Transverse colon (tissue), 4 donors: ENCODE results near the gene SASH1. TPM values are rescaled to one million over a fixed set of nuclear protein-coding genes. Genes with fewer than 3 reads are reported as not detected.

ENCODE experiments used
- DNase-seq: peaks from one replicate; pipeline ENCODE4 v3.0.0-alpha.2; 2019
- H3K27ac ChIP-seq, 4 donors: fragments of 200-600 bp; sonication (generic); 2 replicates each; pipeline ENCODE4 v1.5.1; 2016 to 2018; ENCODE audit warnings: inconsistent platforms in 4 of 4
- H3K27me3 ChIP-seq: fragments of 200-600 bp; sonication (generic); 2 replicates; pipeline ENCODE4 v1.5.1; 2017; ENCODE audit warnings: inconsistent platforms
- H3K36me3 ChIP-seq, 4 donors: fragments of 200-600 bp; sonication (generic); 2 replicates each; pipeline ENCODE4 v1.5.1; 2017 to 2019; ENCODE audit warnings: inconsistent platforms in 4 of 4
- H3K4me1 ChIP-seq, 4 donors: fragments of 200-600 bp; sonication (generic); 2 replicates each; pipeline ENCODE4 v1.5.1; 2017 to 2020; ENCODE audit warnings: inconsistent platforms in 4 of 4
- H3K4me3 ChIP-seq, 4 donors: fragments of 200-600 bp; sonication (generic); 1 replicate in 1 of 4; 2 replicates in 3 of 4; pipeline versions ENCODE4 v1.5.1 to v1.6.1; 2017 to 2019; ENCODE audit warnings: inconsistent platforms in 4 of 4
- H3K9me3 ChIP-seq, 2 donors: fragments of 200-600 bp; sonication (generic); 2 replicates each; pipeline ENCODE4 v1.5.1; 2017 to 2019; ENCODE audit warnings: inconsistent platforms in 2 of 2
- EP300 ChIP-seq: sonication (generic); formaldehyde crosslinking; IDR thresholded peaks from one replicate; pipeline ENCODE4 v1.6.1; 2017; ENCODE audit warnings: antibody characterized with exemption, low read depth
- POLR2A ChIP-seq: fragments of 450-650 bp; IDR thresholded peaks from one replicate; pipeline ENCODE4 v1.6.1; 2016; ENCODE audit warnings: antibody characterized with exemption, mild to moderate bottlenecking, moderate library complexity
- POLR2AphosphoS5 ChIP-seq, 3 donors: sonication (generic); formaldehyde crosslinking; IDR thresholded peaks; one replicate each; pipeline ENCODE4 v1.6.1; 2016; ENCODE audit warnings: antibody characterized with exemption in 3 of 3
- WGBS, 2 donors: methylation state at CpG; one replicate each; pipeline ENCODE4 v1.1.5; 2018; ENCODE audit warnings: low coverage in 1 of 2; 5-methylcytosine and 5-hydroxymethylcytosine counted together
- in situ Hi-C, 4 donors: fragments of 200-750 bp; cut with MboI; loops; one replicate each; pipeline versions ENCODE4 v1.15.0 to v1.15.1; 2017; ENCODE audit warnings: low sequenced_read_pairs in 3 of 4, low pct_ligation_motif_present in 1 of 4, low pct_unique_long_range_greater_than_20kb in 1 of 4
- intact Hi-C: fragments of 100-400 bp; cut with DNase I; formaldehyde crosslinking; loops from one replicate; pipeline ENCODE4 v1.15.1; 2023; ENCODE audit warnings: low total_unique reads
- total RNA-seq, 4 donors: library from RNA; depleted of rRNA; stranded (reverse); fragments of >200 nt; gene quantifications; one replicate each; pipeline ENCODE4 v1.1.0, GENCODE V29; 2016
- TF ChIP-seq, protein P1 (sequence below), 5 experiments: fragments of 200-600 bp in 3 of 5; fragments of 450-650 bp in 2 of 5; sonication (generic) in 3 of 5; IDR thresholded peaks; 1 replicate in 2 of 5; 2 replicates in 3 of 5; pipeline ENCODE4 v1.5.1; 2016 to 2017; ENCODE audit warnings: antibody characterized with exemption in 5 of 5, inconsistent platforms in 3 of 5, mild to moderate bottlenecking in 2 of 5, moderate library complexity in 1 of 5

SASH1 gene
- total RNA-seq, 4 donors from 2014 or later = 16.5 to 71.6 (median 28.7) TPM

DNA sequence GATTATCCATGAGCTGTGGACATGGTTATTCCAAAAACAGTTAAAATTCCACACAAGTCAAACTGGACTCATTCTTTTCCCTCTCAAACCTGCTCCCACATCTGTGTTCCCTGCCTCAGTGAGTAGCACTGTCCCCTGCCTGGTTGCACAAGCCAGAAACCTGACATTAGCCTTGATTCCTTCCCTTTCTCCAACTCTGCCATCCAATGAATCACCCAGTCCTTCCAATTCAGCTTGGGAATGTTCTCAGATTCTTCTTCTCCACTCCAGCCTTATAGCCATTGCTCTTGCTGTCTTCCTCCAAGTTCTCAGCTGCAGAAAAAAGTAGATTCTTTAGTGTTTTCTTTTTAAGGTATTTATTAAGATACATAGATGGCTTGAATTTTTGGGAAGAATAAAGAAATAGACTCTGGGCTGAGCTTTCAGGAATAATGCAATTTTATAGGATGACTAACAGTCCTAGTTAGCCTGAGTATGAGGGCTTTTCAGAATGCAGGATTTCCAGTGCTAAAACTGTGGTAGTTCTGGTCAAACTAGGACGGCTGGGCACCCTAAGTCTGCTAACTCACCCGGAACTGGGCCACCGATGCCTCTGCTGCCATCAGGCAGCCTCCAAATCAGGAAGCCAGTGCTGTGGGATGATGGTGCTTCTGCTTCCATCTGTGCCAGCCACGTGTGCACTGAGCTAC, 18.2 kb upstream of the SASH1 start:
- TF ChIP-seq EP300 (no peak), POLR2A (no peak), POLR2AphosphoS5 (IDR thresholded peaks at IDR 0.05) (no peak)
- TF ChIP-seq, protein P1, sequence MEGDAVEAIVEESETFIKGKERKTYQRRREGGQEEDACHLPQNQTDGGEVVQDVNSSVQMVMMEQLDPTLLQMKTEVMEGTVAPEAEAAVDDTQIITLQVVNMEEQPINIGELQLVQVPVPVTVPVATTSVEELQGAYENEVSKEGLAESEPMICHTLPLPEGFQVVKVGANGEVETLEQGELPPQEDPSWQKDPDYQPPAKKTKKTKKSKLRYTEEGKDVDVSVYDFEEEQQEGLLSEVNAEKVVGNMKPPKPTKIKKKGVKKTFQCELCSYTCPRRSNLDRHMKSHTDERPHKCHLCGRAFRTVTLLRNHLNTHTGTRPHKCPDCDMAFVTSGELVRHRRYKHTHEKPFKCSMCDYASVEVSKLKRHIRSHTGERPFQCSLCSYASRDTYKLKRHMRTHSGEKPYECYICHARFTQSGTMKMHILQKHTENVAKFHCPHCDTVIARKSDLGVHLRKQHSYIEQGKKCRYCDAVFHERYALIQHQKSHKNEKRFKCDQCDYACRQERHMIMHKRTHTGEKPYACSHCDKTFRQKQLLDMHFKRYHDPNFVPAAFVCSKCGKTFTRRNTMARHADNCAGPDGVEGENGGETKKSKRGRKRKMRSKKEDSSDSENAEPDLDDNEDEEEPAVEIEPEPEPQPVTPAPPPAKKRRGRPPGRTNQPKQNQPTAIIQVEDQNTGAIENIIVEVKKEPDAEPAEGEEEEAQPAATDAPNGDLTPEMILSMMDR (IDR thresholded peaks at IDR 0.05) = no peak
- Histone ChIP-seq H3K27ac (no peak overlapping the region), H3K4me3 (no peak overlapping the region), H3K9me3 (no peaks in the 10 kb centered on the region), H3K27me3 (no peaks in the 10 kb centered on the region), H3K4me1 (peaks cover 0 to under 1% (median 0%) of the 10 kb centered on the region in 4 donors), H3K36me3 (no peaks in the 10 kb centered on the region)
- WGBS, 2 donors = 0 to 44% methylated on average over 1 to 4 of the region's 4 CpGs
- intact Hi-C loops (no loop called here), in situ Hi-C loops (no loop called here)
- DNase-seq = no peak

DNA sequence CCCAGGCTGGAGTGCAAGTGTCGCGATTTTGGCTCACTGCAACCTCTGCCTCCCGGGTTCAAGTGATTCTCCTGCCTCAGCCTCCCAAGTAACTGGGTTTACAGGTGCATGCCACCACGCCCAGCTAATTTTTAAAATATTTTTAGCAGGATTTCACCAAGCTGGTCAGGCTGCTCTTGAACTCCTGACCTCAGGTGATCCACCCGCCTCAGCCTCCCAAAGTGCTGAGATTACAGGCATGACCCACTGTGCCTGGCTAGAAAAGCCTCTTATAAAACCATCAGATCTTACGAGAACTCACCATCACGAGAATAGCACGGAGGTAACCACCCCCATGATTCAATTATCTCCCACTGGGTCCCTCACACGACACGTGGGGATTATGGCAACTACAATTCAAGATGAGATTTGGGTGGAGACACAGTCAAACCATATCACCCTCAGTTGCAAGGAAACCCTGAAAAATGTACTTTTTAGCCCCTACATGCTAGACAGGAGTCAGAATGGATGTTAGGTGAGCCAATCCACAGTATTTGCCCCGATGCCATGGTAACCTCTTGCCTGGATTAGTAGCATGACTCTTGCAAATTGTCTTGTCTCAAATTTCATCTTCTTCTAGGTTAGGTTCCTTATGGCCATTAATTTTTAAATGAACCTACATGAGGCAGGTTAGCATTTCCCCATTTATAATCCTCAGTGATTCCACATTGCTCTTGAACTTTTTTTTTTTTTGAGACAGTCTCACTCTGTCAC, 17.1 kb upstream of the SASH1 start:
- intact Hi-C loops (no loop called here), in situ Hi-C loops (no loop called here)
- no peak overlapping the region for H3K4me3 ChIP-seq
- no peak for TF ChIP-seq POLR2A
- no peak for TF ChIP-seq POLR2AphosphoS5 (IDR thresholded peaks at IDR 0.05)
- TF ChIP-seq, protein P1 (IDR thresholded peaks at IDR 0.05) = no peak
- no peak for TF ChIP-seq EP300
- H3K9me3 ChIP-seq = no peaks in the 10 kb centered on the region
- DNase-seq = no peak
- peaks cover 0 to 7% (median 0%) of the 10 kb centered on the region in 4 donors for H3K4me1 ChIP-seq
- H3K27me3 ChIP-seq = no peaks in the 10 kb centered on the region
- WGBS, 2 donors = 93 to 97% methylated on average over 5 to 11 of the region's 11 CpGs
- no peak overlapping the region for H3K27ac ChIP-seq
- H3K36me3 ChIP-seq = no peaks in the 10 kb centered on the region

DNA sequence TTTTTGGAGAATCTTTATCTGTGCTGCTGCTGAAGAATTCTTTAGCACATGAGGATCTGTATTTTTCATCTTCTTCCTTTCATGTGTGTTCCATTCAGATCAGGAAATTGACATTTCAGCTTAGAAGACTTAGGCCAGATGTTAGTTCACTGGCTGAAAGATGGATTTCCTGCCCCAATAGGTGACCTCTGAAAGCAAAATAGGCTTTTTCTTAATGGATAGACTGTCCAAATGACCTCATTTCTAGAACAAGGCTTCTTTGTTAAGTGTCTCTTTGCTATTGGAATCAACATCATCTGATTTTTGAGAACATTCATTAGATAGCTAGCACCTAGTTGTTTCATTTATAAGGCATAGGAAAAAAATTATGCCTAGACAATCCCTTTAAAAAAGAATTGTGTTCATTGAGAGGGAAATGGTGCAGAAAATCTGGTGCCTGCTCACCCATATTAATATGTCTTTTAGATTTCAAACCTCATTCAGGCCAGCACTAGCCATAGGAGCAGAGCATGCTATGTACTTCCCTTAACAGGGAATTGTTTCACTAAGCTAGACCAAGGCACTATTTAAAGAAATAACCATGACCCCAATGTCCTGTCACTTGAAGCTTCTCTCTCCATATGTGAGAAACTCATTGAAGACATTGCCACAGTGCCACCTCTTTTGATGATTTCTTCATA, 13.6 kb upstream of the SASH1 start:
- H3K4me3 ChIP-seq = no peak overlapping the region
- intact Hi-C loops (no loop called here), in situ Hi-C loops (no loop called here)
- no peaks in the 10 kb centered on the region for H3K27me3 ChIP-seq
- H3K27ac ChIP-seq = no peak overlapping the region
- no peak for DNase-seq
- no peaks in the 10 kb centered on the region for H3K36me3 ChIP-seq
- peaks cover 0 to 7% (median 0%) of the 10 kb centered on the region in 4 donors for H3K4me1 ChIP-seq
- no peaks in the 10 kb centered on the region for H3K9me3 ChIP-seq
- TF ChIP-seq EP300 = no peak
- no peak for TF ChIP-seq POLR2A
- TF ChIP-seq, protein P1 (IDR thresholded peaks at IDR 0.05) = no peak
- no peak for TF ChIP-seq POLR2AphosphoS5 (IDR thresholded peaks at IDR 0.05)

DNA sequence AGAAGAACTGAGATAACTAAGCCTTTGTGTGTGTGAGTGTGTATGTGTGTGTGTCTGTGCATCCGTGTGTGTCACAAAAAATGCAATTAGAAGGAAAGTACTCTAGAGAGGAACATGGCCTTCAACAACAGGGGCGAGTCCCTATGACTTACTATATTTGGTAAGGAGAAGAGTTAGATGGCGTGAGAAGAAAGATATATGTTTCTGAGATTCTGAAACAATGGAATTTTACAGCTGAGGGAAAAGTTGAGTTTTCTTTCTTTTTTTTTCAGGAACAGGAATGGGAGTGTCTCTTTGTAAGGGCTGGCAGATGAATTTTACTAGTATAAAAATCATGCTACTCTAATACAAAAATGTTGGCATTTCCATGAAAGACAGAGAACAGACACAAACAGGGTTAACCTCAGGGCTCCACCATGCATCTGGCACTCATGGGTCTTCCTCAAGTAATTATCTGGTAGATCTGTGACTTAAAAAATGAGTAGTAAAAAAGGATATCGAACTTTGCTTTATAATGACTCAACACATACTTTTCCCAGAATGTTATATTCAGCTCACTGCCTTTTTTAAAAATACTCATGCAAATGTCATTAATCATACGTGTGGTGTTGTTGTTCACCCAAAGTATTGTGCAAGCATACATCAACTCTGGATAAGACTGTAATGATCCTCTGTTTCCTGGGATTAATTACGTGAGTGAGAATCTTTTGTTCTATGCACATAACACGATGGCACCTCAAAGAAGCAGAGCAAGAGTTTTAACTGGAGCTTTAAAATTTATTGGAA, 12.8 kb upstream of the SASH1 start:
- Histone ChIP-seq H3K27ac (no peak overlapping the region), H3K9me3 (no peaks in the 10 kb centered on the region), H3K4me1 (peaks cover 0 to 7% (median 0%) of the 10 kb centered on the region in 4 donors), H3K4me3 (no peak overlapping the region), H3K36me3 (no peaks in the 10 kb centered on the region), H3K27me3 (no peaks in the 10 kb centered on the region)
- no peak for DNase-seq
- in situ Hi-C loops = no loop called here
- TF ChIP-seq, protein P1 (IDR thresholded peaks at IDR 0.05) = no peak
- no peak for TF ChIP-seq POLR2AphosphoS5 (IDR thresholded peaks at IDR 0.05)
- no peak for TF ChIP-seq EP300
- no peak for TF ChIP-seq POLR2A
- whole genome bisulfite sequencing, 2 donors = 68 to 72% methylated on average over 7 of the region's 7 CpGs
- intact Hi-C loops = no loop called here
